ENCODE measurements around the gene IL36G. TPM values are rescaled to one million over a fixed set of nuclear protein-coding genes. Genes with fewer than 3 reads are reported as not detected.

Gene IL36G
- total RNA-seq, 1 donor from 2014 or later, result not detected

DNA sequence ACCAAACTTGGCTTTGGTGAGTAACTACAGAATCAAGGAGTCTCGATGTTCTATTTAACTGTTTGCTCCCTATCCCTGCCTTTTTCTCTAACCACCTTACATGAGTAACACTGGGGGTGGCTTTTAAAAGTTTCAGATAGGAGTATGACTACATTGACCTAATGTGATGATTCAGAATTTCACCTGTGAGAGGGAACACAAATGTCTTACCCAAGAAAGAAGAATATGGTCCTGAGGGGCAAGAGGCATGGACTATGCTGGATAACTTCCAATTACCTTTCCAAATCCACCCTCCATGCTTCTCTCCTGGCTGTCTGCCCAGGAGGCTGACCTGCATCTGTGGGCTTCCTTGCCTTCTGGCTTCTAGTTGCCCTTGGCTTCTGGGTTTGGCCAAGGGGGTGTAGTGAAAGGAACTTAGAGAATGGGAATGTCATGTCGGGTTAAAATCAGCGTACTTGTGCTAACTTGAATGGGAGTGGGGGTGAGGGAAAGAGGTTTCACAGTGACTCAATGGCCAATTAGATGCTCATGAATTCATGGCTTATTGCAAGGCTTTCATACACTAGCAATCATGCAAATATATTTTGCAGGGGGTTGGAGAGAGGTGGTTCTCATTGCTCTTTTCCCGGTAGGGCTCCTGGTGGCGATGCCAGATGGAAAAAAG, 5.3 kb upstream of the IL36G start:
- no peak for DNase-seq

DNA sequence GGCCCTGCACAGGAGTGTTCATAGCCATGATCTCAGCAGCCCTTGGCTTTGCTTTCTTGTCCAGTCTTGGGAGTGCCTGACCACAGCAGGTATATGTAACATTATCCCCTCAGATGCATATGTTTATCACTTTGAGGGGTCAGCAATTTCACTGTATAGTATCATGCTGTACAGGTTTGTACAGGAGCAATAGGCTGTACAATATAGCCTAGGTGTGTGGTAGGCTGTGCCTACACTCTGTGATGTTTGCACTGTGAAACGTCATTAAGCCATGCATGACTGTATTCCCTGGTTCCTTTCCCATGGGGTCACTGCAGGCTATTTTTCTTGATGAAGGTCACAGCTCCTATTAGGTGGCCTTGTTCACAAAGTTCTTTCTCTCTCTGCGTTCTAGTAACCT, 4.7 kb upstream of the IL36G start:
- no peak for DNase-seq

DNA sequence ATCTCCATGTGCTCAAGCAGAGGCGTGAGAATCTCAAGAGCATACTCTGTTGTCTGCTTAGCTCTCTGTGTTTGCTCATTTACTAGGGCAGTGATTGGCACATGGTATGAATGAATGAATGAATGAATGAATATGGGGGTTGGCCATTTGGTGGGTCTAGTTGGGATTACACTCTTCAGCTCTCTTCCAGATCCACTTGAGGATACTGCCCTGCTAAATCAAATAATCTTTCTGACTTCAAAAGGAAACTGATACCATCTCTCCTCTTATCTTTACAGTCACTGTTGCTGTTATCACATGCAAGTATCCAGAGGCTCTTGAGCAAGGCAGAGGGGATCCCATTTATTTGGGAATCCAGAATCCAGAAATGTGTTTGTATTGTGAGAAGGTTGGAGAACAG, 1.9 kb downstream of the IL36G start:
- DNase-seq, result no peak

DNA sequence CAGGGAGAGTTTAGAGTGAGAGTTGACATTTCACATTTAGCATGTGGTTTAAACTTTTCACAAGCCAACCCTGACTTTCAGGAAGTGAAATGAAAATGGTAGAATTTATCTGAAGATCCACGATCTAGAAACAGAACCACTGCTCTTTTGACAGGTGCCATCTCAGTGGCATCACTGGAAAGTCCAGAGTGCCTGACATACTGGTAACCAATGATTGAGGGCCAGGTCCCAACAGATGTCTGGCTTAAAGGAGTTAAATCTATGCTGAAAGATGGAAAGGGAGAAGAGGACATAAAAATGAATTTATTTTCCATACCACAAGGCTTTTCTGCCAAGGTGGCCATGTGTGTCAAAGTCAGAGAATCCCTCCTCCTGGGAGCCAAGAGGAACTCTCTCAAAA, 2.7 kb downstream of the IL36G start:
- DNase-seq, result no peak

DNA sequence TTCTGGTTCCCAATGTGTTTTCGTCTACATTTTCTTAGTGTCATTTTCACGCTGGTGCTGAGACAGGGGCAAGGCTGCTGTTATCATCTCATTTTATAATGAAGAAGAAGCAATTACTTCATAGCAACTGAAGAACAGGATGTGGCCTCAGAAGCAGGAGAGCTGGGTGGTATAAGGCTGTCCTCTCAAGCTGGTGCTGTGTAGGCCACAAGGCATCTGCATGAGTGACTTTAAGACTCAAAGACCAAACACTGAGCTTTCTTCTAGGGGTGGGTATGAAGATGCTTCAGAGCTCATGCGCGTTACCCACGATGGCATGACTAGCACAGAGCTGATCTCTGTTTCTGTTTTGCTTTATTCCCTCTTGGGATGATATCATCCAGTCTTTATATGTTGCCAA, 7.3 kb downstream of the IL36G start:
- DNase-seq, result no peak

DNA sequence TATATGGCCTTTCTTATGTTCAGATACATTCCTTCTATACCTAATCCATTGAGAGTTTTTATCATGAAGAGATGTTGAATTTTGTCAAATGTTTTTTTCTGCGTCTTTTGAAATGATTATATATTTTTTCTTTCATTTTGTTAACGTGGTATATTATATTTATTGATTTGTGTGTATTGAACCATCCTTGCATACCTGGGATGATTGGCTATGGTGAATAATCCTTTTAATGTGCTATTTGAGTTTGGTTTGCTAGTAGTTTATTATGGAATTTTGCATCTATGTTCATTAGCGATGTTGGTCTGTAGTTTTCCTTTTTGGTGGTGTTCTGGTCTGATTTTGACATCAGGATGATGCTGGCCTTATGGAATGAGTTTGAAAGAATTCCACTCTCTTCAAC, 11.8 kb downstream of the IL36G start:
- DNase-seq, result no peak

DNA sequence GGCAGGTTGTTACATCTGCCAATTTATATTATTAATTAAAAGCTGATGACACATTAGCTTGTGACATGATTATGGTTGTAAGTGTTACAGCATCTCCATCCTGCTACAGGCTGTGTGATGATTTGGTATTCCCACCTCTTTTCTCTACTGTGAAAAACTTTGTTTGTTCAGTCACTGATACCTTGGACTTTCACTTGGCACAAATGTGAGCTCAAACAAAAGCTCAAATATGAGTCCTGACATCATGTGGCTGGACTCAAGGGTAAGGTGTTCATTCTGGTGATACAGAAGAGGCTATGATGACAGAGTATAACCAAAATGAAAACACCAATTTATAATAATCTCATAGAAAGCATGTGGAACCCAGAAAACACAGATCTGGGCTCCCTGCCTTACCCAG, 16.0 kb downstream of the IL36G start:
- no peak for DNase-seq

DNA sequence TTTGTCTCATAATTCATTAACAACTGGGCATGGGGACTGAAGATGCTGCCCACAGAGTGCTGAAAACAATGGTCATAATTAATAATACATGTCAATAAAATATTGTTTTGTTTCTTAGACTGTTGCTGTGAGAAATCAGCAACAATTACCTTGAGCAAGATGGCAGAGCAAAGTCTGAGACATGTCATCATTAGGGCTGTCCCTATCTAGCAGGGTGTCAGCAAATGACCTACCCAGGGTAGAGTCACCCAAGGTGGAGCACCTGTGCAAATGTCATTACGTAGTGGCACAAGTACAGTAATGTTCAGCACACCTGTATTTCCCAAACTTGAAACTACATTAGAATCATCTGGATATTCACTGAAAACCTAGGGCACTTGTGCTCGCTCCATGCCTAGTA, 16.8 kb downstream of the IL36G start:
- DNase-seq, result no peak

DNA sequence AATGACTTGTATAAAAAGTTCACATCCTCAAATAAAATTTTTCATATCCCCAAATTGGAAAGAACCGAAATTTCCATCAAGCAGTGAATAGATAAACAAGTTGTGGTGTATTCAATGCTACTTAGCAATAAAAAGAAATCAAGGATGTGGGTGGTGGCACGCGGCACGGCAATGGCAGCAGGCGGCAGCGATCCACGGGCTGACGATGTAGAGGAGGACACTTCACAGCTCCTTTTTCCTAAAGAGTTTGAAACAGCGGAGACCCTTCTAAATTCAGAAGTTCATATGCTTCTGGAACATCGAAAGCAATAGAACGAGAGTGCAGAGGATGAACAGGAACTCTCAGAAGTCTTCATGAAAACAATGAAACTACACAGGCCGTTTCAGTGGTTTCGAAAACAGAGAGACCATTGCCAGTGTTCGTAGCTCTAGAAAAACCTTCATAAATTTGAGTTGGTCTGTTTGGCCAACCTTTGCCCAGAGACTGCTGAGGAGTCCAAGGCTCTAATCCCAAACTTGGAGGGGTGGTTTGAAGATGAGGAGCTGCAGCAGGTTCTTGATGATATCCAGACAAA, 17.6 kb downstream of the IL36G start:
- DNase-seq, result no peak

DNA sequence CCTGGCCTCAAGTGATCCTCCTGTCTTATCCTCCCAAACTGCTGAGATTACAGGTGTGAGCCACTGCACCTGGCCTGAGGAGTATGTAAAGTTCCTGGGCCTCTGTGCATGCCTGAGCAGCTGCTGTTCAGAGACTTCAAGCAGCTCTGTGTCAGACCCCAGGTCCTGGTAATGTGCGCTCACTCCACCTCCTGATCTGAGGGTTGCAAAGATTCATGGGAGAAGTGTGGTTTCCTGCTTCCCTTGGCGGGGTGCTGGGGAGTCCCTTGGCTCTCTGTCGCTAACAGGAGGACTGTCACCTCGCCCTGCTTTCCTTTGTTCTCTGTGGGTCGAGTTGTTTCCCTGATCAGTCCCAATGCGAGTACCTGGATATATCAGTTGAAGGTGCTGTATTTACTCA, 18.8 kb downstream of the IL36G start:
- no peak for DNase-seq

DNA sequence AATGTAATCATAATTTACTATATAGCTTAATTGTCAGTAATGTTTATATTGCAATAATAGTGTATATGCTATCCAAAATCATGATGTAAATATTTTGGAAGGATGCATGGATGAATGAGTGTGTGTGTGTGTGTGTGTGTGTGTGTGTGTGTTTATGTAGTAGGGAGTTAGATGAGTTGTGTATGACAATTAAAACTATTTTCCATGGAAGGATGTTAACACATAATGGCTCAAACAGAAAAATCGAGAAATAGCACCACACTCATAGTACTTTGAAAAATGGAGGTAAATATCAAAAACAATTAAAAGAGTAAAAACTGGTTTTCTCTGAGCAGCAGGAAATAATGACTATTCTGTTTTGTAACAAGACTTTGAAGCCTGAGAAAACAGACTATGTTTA, 19.3 kb downstream of the IL36G start:
- no peak for DNase-seq

DNA sequence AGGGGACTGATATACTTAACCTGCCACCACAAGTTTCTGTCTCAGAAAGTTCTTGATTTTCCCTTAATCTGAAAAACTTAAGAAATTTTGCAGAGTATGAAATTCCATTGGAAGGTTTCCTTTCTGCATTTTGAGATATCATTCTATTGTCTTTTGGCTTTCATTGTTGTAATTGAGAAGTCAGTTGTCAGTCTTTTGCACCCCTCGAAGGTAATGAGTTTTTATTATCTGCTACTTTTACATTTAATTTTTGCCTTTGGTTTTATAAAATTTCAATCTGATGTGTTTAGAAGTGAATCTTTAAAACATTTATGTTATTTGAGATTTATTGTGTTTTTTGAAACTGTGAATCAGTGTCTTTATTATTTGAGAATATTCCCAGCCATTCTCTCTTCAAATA, 22.6 kb downstream of the IL36G start:
- DNase-seq, result no peak

DNA sequence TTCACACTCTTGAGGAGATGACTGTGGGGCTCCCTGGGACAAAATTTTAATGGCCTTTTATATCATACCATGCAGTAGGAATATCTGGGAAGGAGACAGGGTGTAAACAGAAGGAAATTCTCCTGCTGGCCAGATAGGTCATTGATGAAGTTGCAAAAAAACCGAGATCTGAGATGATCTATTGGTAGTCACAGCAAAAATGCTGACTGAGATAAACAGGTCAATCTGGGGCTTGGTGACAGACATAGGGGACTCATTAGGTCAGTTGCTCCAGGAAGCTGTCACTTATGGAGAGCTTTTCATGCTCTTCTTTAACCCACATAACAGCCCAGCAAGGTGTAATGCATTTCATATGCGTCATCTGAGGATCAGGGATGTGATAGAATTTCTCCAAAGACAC, 24.9 kb downstream of the IL36G start:
- no peak for DNase-seq

DNA sequence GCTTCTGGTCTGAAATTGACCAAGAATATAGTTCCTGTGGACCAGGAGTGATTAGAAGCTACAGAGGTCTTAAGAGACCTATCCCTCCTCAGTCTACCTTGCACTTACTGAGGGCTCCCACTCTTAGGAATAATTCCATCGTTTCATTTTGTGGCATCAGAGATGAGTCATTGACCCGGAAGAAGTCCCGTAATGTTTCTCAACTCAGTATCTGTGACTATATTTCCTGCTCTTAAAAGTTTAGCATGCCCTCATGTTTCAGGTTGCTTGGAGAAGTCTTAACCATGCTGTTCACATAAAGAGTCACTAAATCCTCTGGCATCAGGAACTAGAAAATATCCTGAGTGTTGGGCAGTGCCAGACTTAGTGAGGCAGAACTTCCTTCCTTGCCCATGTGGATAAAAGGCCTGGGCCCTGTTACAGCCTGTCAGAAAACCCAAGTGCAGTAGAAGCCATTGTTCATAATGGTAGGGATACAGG, 27.3 kb downstream of the IL36G start, which contains the start of gene IL36A:
TSS of gene IL36A (plus strand) at position 430 of the 480 bp plus-strand sequence. CDS start 413 bp downstream, outside the sequence.
- no peak for DNase-seq

DNA sequence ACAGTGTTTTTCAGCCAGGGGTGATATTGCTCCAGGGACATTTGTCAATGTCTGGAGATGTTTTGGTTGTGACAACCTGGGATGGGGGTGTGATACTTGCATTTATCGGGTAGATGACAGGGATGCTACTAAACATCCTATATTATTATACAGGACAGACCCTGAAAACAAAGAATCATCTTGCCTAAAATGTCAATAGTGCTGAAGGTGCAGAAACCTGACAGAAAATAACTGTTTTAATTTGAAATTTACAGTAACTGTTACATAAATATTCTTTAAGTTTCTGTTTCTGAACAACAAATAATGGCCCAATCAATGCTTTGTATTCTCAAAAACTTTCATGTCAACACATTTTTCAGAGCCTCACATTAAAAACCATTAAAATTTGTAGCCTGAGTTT, 29.4 kb downstream of the IL36G start:
- no peak for DNase-seq

DNA sequence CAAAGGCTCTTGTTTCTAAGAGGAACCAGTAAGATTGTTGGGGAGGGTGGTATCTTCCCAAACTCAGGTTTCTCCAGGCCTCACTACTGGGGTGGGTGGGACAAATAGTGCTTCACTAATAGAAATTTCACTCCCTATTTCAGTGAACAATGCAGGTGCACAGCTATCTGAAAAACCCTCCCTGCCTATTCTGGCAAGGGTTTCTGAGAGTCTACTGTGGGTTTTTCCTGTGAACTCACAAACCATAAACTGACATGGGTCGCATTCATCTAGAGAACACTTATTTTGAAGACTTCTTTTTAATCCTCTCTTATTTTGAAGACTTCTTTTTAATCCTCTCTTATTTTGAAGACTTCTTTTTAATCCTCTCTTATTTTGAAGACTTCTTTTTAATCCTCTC, 31.8 kb downstream of the IL36G start:
- DNase-seq, result no peak

DNA sequence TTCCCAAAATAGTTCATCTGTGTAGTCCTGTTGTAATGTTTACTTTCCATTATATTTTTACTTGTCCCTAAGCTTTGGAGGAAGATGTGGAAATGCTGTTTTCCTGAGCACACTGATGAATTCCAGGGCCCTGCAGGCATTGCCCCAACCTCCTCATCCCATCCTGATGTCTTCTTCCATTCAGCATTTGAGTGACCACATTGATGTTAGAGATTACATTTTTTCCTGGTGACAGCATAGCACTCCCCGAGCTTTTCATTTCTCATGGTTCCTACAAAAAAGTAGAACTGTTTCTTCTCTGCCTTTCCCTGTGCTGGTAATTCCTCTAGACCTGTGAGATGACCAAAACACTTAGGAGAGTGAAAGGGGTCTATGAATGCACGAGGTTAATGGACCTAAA, 32.3 kb downstream of the IL36G start:
- no peak for DNase-seq

DNA sequence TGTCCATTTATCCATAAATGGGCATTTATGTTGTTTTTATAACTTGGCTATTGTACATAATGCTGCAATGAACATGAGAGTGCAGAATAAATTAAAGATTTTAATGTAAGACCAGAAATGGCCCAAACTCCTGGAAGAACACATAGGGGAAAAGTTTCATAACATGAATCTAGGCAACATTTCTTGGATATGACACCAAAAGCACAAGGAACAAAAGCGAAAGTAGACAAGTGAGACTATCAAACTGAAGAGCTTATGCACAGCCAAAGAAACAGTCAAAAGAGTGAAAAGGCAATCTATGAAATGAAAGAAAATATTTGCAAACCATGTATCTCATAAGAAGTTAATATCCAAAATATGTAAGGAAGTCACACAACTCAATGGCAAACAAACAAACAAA, 33.3 kb downstream of the IL36G start:
- no peak for DNase-seq

DNA sequence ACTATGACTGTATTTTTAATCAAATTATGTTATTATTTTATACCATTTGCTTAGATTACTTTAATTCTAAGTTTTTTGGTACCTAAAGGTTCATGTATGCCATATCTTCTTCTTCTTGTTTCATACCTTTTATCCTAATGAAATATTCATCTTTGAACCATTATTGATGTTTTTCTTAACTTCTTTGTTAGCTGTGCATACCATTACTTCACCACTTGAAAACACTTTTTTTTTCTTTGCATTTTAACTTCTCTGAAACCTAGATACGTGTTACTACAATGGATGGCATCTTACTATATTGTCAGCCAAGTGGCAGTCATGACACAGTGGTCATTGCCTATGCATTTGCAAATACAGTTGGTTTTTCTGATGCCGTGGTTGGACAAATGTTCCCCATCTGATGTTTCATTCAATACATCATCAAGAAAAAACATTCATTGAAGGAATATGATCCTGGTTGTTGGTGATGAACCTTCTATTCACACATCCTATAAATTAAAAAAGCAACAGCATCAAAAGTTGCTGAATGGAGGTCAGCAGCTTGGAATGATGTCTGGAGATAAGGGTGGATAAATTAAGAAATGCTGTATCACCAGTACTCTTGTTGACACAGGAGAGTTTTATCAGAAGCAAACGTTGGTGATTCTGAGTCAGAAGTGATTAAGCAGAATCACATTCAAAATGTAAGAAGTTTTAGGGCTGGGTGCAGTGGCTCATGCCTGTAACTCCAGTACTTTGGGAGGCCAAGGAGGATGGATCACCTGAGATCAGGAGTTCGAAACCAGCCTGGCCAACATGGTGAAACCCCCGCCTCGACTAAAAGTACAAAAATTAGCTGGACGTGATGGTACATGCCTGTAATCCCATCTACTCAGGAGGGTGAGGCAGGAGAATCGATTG, 34.9 kb downstream of the IL36G start:
- DNase-seq, result no peak

DNA sequence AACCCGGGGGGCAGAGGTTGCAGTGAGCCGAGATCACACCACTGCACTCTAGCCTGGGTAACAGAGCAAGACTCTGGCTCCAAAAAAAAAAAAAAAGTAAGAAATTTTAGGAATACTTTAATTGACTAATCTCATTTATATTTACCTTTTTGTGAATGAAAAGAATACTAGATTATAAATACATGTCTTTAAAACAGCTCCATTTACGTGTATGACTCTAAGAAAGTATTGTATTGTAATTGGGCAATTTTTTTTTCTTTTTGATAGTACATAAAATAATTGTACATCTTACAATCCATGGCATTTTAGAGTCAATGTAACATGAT, 35.5 kb downstream of the IL36G start:
- DNase-seq, result no peak

DNA sequence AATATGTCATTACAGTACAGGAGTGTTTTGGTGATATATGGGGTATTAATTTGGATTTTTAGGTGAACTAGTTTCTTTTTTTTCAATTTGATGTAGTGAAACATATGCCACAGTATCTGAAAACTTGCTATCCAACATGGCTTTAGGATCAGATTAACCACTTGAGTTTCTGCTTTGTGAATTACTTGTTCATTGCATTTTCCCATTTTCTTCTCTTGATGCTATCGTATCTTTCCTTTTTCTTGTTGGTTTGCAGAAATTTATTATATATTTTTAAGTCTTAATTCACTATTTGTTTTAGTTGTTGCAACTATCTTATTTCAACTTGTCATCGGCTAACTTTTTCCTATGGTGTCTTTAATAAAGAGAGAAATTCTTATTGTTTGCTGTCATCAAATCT, 36.3 kb downstream of the IL36G start:
- DNase-seq, result no peak

DNA sequence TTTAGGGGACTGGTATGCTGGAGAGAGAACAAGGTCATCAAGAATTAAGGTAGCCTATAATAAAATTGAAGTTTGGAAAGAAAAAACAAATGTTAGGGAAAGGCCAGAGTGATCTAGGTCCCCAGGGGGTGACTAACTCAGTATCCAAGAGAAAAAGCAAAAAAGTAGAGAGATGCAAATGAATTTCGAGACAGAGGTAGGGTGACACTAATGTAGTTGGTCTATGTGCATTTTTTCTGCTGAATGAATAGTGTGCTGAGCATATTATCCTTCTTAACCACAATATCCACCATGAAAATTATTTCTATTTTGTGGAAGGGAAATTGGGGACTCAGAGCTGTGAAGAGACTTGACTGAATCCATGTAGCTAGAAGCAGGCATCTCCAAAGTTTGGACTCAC, 37.2 kb downstream of the IL36G start:
- no peak for DNase-seq

DNA sequence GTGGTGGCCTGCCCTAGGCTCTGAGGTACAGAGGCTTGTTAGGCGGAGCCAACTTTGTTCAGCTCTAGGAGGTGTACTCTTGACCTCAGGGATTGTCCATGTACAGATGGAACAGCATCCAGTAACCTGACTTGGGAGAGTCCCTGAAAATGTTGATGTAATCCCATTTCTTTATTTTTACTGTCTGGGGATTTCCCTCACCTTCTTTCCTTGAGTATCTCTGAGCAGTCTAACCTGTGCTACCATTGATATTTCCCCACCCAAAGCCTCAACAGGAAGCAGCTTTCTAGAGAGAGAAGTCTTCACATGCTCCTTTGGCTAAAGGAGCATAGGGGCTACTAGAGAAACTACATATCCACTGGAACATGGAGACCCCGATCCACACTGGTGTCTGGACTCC, 37.8 kb downstream of the IL36G start:
- no peak for DNase-seq

DNA sequence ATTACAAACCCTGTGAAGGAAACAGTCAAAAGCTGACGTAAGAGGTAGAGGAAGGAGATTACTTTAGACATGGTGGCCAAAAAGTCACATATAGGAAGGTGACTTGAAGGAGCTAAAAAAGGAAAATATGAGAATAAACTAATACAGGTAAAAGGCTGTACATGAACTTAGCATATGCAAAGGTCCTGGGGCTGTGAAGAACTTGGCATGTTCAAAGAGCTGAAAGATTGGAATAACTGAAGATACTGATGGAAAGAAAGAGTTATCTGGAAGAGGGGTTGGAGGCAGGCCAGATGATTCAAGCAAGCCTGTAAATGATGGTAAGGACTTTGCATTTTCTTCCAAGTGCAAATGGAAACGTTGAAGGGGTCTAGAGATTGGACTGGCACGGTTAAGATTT, 40.7 kb downstream of the IL36G start:
- DNase-seq, result no peak
